Uterus (tissue), 4 donors: ENCODE data around the gene TIGD6. TPM values are rescaled to one million over a fixed set of nuclear protein-coding genes. Genes with fewer than 3 reads are reported as not detected.

Experiments
- DNase-seq, 2 donors: peaks; one replicate each; pipeline ENCODE4 v3.0.0-alpha.2; 2019 to 2020
- H3K27ac ChIP-seq, 2 donors: fragments of 200-600 bp; sonication (generic); 1 replicate in 1 of 2; 2 replicates in 1 of 2; pipeline ENCODE4 v1.5.1; 2016 to 2018
- H3K27me3 ChIP-seq, 2 donors: fragments of 200-600 bp; sonication (generic); one replicate each; pipeline ENCODE4 v1.5.1; 2018 to 2019; ENCODE audit warnings: control low read depth in 1 of 2
- H3K36me3 ChIP-seq, 2 donors: fragments of 200-600 bp; sonication (generic); one replicate each; pipeline ENCODE4 v1.5.1; 2019; ENCODE audit warnings: control low read depth in 1 of 2
- H3K4me1 ChIP-seq, 2 donors: fragments of 200-600 bp; sonication (generic); one replicate each; pipeline ENCODE4 v1.5.1; 2018 to 2019; ENCODE audit warnings: control low read depth in 1 of 2
- H3K4me3 ChIP-seq, 2 donors: fragments of 200-600 bp; sonication (generic); 1 replicate in 1 of 2; 2 replicates in 1 of 2; pipeline ENCODE4 v1.5.1; 2018 to 2019; ENCODE audit warnings: mild to moderate bottlenecking in 1 of 2
- H3K9me3 ChIP-seq, 2 donors: fragments of 200-600 bp; sonication (generic); one replicate each; pipeline ENCODE4 v1.5.1; 2019; ENCODE audit warnings: control low read depth in 1 of 2
- CTCF ChIP-seq, 4 experiments: fragments of 200-600 bp in 2 of 4; fragments of 450-650 bp in 2 of 4; sonication (generic) in 2 of 4; IDR thresholded peaks; one replicate each; pipeline ENCODE4 v1.5.1; 2016 to 2019; ENCODE audit warnings: antibody characterized with exemption in 4 of 4, mild to moderate bottlenecking in 2 of 4, moderate library complexity in 1 of 4
- POLR2A ChIP-seq, 2 donors: fragments of 450-650 bp; IDR thresholded peaks; one replicate each; pipeline ENCODE4 v1.6.1; 2016; ENCODE audit warnings: antibody characterized with exemption in 2 of 2, mild to moderate bottlenecking in 1 of 2, moderate library complexity in 1 of 2
- intact Hi-C: fragments of 100-400 bp; cut with DNase I; formaldehyde crosslinking; loops from one replicate; pipeline ENCODE4 v1.15.1; 2023; ENCODE audit warnings: low total_unique reads
- total RNA-seq, 4 donors: library from RNA; depleted of rRNA in 3 of 4; stranded (reverse); fragments of >200 nt in 3 of 4; gene quantifications; one replicate each; pipeline versions ENCODE4 v1.1.0 to v1.2.4, GENCODE V29; 2014 to 2023
- donor health status: DM: yes; HTN: yes; CAD: no.

Gene TIGD6
- total RNA-seq, 4 donors from 2014 or later, result 1.2 to 6.8 (median 2.7) TPM

- intact Hi-C loops, result no loop called here
- H3K9me3 ChIP-seq, result no peaks in the 10 kb centered on the region
- TF ChIP-seq CTCF (IDR thresholded peaks at IDR 0.05), result no peak
- H3K36me3 ChIP-seq, result no peaks in the 10 kb centered on the region
- no peak overlapping the region for H3K4me3 ChIP-seq
- H3K27ac ChIP-seq, result no peak overlapping the region
- no peaks in the 10 kb centered on the region for H3K4me1 ChIP-seq
- H3K27me3 ChIP-seq, result no peaks in the 10 kb centered on the region
- no peak for DNase-seq
Measured at GRCh38 chr5:150017226-150018005, 17.0 kb upstream of the TIGD6 start.

- H3K9me3 ChIP-seq, result no peaks in the 10 kb centered on the region
- no peaks in the 10 kb centered on the region for H3K4me1 ChIP-seq
- H3K27ac ChIP-seq, result no peak overlapping the region
- intact Hi-C loops, result no loop called here
- H3K4me3 ChIP-seq, result no peak overlapping the region
- no peak for TF ChIP-seq CTCF (IDR thresholded peaks at IDR 0.05)
- TF ChIP-seq POLR2A (IDR thresholded peaks at IDR 0.05), result no peak
- H3K27me3 ChIP-seq, result no peaks in the 10 kb centered on the region
- no peaks in the 10 kb centered on the region for H3K36me3 ChIP-seq
- no peak for DNase-seq
Measured at GRCh38 chr5:150016537-150016936, 16.1 kb upstream of the TIGD6 start.

- TF ChIP-seq POLR2A (IDR thresholded peaks at IDR 0.05), result no peak
- no peak for TF ChIP-seq CTCF (IDR thresholded peaks at IDR 0.05)
- no peaks in the 10 kb centered on the region for H3K9me3 ChIP-seq
- no peaks in the 10 kb centered on the region for H3K36me3 ChIP-seq
- H3K4me1 ChIP-seq, result no peaks in the 10 kb centered on the region
- H3K27me3 ChIP-seq, result no peaks in the 10 kb centered on the region
- no peak overlapping the region for H3K27ac ChIP-seq
- H3K4me3 ChIP-seq, result no peak overlapping the region
- no peak for DNase-seq
- intact Hi-C loops, result no loop called here
Measured at GRCh38 chr5:150015415-150015814, 15.0 kb upstream of the TIGD6 start.

- no peaks in the 10 kb centered on the region for H3K27me3 ChIP-seq
- no peak overlapping the region for H3K27ac ChIP-seq
- no peaks in the 10 kb centered on the region for H3K4me1 ChIP-seq
- intact Hi-C loops, result no loop called here
- TF ChIP-seq CTCF (IDR thresholded peaks at IDR 0.05), result no peak
- TF ChIP-seq POLR2A (IDR thresholded peaks at IDR 0.05), result no peak
- H3K36me3 ChIP-seq, result no peaks in the 10 kb centered on the region
- H3K4me3 ChIP-seq, result no peak overlapping the region
- no peaks in the 10 kb centered on the region for H3K9me3 ChIP-seq
- no peak for DNase-seq
Measured at GRCh38 chr5:150014456-150014855, 14.0 kb upstream of the TIGD6 start.

GRCh38 chr5:150013931-150014330 lies 13.5 kb upstream of the TIGD6 start:
- Histone ChIP-seq H3K36me3 (no peaks in the 10 kb centered on the region), H3K27me3 (no peaks in the 10 kb centered on the region), H3K27ac (no peak overlapping the region), H3K9me3 (no peaks in the 10 kb centered on the region), H3K4me1 (no peaks in the 10 kb centered on the region), H3K4me3 (no peak overlapping the region)
- no peak for DNase-seq
- TF ChIP-seq POLR2A (IDR thresholded peaks at IDR 0.05), result no peak
- no peak for TF ChIP-seq CTCF (IDR thresholded peaks at IDR 0.05)
- intact Hi-C loops, result no loop called here
